Sciatic nerve (tissue), 2 donors: Measurements from ENCODE around the gene OR2S2. TPM values are rescaled to one million over a fixed set of nuclear protein-coding genes. Genes with fewer than 3 reads are reported as not detected.
"Not testable (repeated sequence)": the region's sequence is repeated elsewhere in the genome, so short reads cannot be mapped to it uniquely, and the experiment has no call there.

Experiments used
- ATAC-seq: fragments of 200-7000 bp; cut with Tn5 transposase; one replicate; pipeline ENCODE4 v1.9.1; 2020; ENCODE audit warnings: mild to moderate bottlenecking, moderate library complexity
- DNase-seq: peaks from one replicate; pipeline ENCODE4 v3.0.0-alpha.2; 2020; ENCODE audit warnings: low spot score
- intact Hi-C: fragments of 100-400 bp; cut with DNase I; formaldehyde crosslinking; loops from one replicate; pipeline ENCODE4 v1.14.2; 2022
- total RNA-seq: library from RNA; stranded (reverse); fragmentation: NEBNext Ultra II Directional; extraction: Animal tissue kit (Norgen Biotek cat#: 25700); gene quantifications from one replicate; pipeline ENCODE4 v1.2.1, GENCODE V29; 2021
- donor health status: DM: no; HTN: no; CAD: no.
- donor health status: DM: no; HTN: no; CAD: no.

Gene OR2S2
- not detected for total RNA-seq

GRCh38 chr9:35958104-35958837 lies at the start of gene OR2S2:
TSS of gene OR2S2 (minus strand) at chr9:35958154. CDS start at chr9:35958098, 56 bp downstream.
- ATAC-seq = no peak
- intact Hi-C loops = loop anchor here (10.0 kb wide), 1 partner anchor 67 kb away; no protein-coding TSS in a partner anchor
- no peak for DNase-seq

GRCh38 chr9:36007316-36007708 lies 49.4 kb upstream of the OR2S2 start:
- DNase-seq = no peak
- intact Hi-C loops = no loop called here

GRCh38 chr9:36006549-36007315 lies 48.8 kb upstream of the OR2S2 start:
- intact Hi-C loops = no loop called here
- no peak for DNase-seq
- no peak for ATAC-seq

More at GRCh38 chr9:36007316-36007708, 49.4 kb upstream of the OR2S2 start:
- no peak for ATAC-seq

- ATAC-seq = no peak
- intact Hi-C loops = no loop called here
- DNase-seq = no peak
These were observed 47.9 kb upstream of the OR2S2 start for GRCh38 chr9:36005891-36006290.

- DNase-seq = no peak
- intact Hi-C loops = no loop called here
- no peak for ATAC-seq
These were observed 40.4 kb upstream of the OR2S2 start for GRCh38 chr9:35998333-35998732.

GRCh38 chr9:35997016-35997415 lies 39.1 kb upstream of the OR2S2 start:
- intact Hi-C loops, DNase-seq, ATAC-seq: not testable (repeated sequence)

GRCh38 chr9:35996358-35996970 lies 38.5 kb upstream of the OR2S2 start:
- intact Hi-C loops = no loop called here
- DNase-seq (no peak), ATAC-seq (no peak)

- no peak for DNase-seq
- no peak for ATAC-seq
- intact Hi-C loops = no loop called here
These were observed 37.0 kb upstream of the OR2S2 start for GRCh38 chr9:35994959-35995358.

- ATAC-seq = no peak
- DNase-seq = no peak
- intact Hi-C loops = no loop called here
These were observed 36.2 kb upstream of the OR2S2 start for GRCh38 chr9:35993976-35994720.

GRCh38 chr9:35993136-35993535 lies 35.2 kb upstream of the OR2S2 start:
- ATAC-seq, intact Hi-C loops, DNase-seq: not testable (repeated sequence)

- intact Hi-C loops = no loop called here
- ATAC-seq (peak; percentile 72), DNase-seq (no peak)
These were observed 32.2 kb upstream of the OR2S2 start for GRCh38 chr9:35990155-35990554.

GRCh38 chr9:35984021-35984420 lies 26.1 kb upstream of the OR2S2 start:
- no peak for ATAC-seq
- no peak for DNase-seq
- intact Hi-C loops = no loop called here

- DNase-seq (no peak), ATAC-seq (no peak)
- intact Hi-C loops = no loop called here
These were observed 23.7 kb upstream of the OR2S2 start for GRCh38 chr9:35981699-35982098.

GRCh38 chr9:35980289-35981011 lies 22.5 kb upstream of the OR2S2 start:
- DNase-seq = no peak
- intact Hi-C loops = no loop called here
- no peak for ATAC-seq

- intact Hi-C loops = no loop called here
- ATAC-seq (no peak), DNase-seq (no peak)
These were observed 20.8 kb upstream of the OR2S2 start for GRCh38 chr9:35978792-35979191.

- no peak for ATAC-seq
- intact Hi-C loops = no loop called here
These were observed 18.8 kb upstream of the OR2S2 start for GRCh38 chr9:35976726-35977125.

GRCh38 chr9:35974800-35975199 lies 16.8 kb upstream of the OR2S2 start:
- intact Hi-C loops = no loop called here
- no peak for DNase-seq
- ATAC-seq = no peak

More at GRCh38 chr9:35976726-35977125, 18.8 kb upstream of the OR2S2 start:
- no peak for DNase-seq

GRCh38 chr9:35972093-35972492 lies 14.1 kb upstream of the OR2S2 start:
- ATAC-seq = no peak
- no peak for DNase-seq
- intact Hi-C loops = no loop called here

- no peak for ATAC-seq
- intact Hi-C loops = no loop called here
- no peak for DNase-seq
These were observed 9.1 kb upstream of the OR2S2 start for GRCh38 chr9:35967042-35967441.
